Subcutaneous adipose tissue (tissue), 4 donors: Measurements from ENCODE around the gene FAM118B. TPM values are rescaled to one million over a fixed set of nuclear protein-coding genes. Genes with fewer than 3 reads are reported as not detected.

Experiments used
- total RNA-seq, 4 donors: library from RNA; depleted of rRNA; stranded (reverse); fragments of >200 nt; gene quantifications; one replicate each; pipeline ENCODE4 v1.1.0, GENCODE V29; 2016
- TF ChIP-seq, protein P1 (sequence below): fragments of 450-650 bp; IDR thresholded peaks from one replicate; pipeline ENCODE4 v1.5.1; 2016; ENCODE audit warnings: low read depth, mild to moderate bottlenecking, control low read depth, antibody characterized with exemption, moderate library complexity

Gene FAM118B
- total RNA-seq, 4 donors from 2014 or later = 9.6 to 21.7 (median 16.6) TPM

DNA sequence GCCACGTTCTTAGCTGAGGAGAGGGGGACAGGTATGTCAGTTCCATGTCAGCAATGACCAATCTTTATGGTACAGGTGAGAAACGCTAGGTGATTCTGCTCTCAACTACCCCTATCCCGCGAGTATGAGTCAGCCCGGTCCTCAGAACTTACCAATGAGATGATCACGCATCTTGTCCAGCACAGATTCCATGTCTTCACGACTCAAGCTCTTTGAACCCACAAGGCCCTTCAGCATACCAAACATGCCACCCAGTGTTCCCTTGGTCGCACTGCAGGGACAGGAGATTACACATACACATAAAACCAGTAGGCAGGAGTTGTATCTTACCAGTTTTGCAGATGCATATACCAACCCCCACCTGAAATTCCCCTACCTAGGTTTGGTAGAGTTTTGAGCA lies 54.2 kb downstream of the FAM118B start:
- TF ChIP-seq, protein P1, sequence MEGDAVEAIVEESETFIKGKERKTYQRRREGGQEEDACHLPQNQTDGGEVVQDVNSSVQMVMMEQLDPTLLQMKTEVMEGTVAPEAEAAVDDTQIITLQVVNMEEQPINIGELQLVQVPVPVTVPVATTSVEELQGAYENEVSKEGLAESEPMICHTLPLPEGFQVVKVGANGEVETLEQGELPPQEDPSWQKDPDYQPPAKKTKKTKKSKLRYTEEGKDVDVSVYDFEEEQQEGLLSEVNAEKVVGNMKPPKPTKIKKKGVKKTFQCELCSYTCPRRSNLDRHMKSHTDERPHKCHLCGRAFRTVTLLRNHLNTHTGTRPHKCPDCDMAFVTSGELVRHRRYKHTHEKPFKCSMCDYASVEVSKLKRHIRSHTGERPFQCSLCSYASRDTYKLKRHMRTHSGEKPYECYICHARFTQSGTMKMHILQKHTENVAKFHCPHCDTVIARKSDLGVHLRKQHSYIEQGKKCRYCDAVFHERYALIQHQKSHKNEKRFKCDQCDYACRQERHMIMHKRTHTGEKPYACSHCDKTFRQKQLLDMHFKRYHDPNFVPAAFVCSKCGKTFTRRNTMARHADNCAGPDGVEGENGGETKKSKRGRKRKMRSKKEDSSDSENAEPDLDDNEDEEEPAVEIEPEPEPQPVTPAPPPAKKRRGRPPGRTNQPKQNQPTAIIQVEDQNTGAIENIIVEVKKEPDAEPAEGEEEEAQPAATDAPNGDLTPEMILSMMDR = no peak

DNA sequence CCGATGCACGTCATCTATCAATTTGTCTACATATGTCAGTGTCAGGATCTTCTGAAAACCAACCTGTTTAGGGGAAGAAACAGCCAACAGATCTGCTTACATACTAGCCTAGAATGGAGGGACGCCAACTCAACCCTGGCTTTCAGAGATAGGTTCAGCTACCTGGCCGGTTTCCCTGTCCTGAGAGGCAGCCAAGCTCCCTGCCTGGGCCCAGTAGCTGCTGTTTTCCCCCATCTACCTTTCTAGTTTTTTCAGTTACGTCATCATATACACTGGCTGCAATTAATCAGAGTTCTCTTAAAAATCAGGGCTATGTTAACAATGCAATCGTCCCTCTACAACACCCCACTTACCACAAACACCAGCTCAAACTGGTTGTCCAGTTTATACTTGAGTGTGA lies 56.1 kb downstream of the FAM118B start:
- TF ChIP-seq, protein P1 = no peak

DNA sequence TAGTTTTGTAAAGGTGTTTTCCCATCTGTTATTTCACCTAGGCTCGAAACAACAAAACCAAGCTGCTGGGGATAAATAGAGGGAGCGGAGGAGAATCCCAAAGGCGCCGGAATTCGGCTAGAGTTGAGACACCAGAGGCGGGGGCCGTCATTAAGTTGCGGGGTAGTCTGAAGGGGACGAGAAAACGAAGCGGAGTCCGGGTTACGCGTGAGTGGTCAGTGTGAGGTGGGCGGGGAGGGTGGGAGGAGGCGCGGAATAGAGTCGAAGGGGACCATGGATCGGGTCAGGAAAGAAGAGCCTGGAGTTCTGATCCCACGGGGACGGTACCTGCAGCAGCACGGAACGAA lies 56.8 kb downstream of the FAM118B start:
- TF ChIP-seq, protein P1 = no peak

DNA sequence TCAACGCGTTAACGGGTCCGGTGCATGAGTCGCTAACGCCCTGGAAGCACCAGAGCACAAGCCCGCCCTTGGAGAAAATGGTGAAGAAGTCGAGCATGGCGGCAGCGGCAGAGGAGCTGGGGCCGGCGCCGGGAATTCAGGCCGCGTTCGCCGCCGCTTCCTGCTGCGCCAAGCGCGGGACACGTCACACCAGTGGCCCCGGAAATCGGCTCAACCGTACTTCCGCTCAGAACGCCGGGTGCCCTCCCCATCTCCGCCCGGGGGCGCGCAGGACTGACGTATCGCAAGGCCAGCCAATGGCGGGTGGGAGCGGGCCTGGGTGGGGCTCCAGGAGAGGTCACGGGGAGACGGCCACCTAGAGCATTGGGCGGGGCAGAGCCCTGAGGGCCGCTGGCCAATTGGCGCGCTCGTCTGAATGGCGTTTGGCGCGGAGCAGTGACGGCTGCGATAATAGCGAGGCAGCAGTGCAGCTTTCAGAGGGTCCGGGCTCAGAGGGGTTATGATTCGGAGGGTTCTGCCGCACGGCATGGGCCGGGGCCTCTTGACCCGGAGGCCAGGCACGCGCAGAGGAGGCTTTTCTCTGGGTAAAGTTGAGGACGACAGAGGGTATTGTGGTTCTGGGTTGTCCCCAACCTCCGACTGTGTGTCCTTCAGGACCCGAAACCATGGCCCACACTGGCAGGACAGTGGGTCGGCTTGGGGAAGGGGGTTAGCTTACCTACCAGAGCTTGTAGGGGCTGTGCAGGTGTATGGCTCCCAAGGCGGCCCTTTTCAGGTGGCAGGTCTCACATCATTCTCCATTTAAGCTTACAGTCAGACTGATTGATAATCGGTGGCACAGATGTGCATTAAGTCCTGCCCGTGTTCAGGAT lies 57.4 kb downstream of the FAM118B start, which contains the start of the genes FOXRED1 and SRPRA:
TSS of gene FOXRED1 (plus strand) at position 447 of the 872 bp plus-strand sequence. CDS start at position 500, 53 bp downstream.
TSS of gene SRPRA (minus strand) at position 188 of the 872 bp plus-strand sequence. CDS start at position 97, 91 bp downstream.
- TF ChIP-seq, protein P1 = no peak

DNA sequence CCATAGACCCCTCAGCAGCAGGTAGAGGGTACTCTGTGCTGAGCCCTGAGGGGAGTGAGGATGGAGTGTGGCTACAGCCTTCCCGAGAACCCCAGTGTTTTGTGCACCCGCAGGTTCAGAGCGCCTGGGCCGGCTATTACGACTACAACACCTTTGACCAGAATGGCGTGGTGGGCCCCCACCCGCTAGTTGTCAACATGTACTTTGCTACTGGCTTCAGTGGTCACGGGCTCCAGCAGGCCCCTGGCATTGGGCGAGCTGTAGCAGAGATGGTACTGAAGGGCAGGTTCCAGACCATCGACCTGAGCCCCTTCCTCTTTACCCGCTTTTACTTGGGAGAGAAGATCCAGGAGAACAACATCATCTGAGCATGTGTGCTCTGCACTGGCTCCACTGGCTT lies 65.7 kb downstream of the FAM118B start:
- TF ChIP-seq, protein P1 = no peak

DNA sequence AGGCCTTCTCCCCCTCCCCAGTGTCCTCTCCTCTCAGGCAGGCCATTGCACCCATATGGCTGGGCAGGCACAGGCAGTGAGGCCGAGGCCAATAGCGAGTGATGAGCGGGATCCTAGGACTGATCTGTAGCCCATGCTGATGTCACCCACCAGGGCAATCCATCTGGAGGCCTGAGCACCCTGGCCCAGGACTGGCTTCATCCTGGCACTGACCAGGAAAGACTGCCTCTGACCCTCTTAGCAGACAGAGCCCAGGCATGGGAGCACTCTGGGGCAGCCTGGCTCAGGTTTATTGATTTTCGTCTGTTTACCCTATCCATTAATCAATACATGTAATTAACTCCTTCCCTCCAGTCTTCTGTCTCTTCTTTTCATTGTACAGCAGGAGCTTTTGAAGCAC lies 66.2 kb downstream of the FAM118B start:
- TF ChIP-seq, protein P1 = no peak

DNA sequence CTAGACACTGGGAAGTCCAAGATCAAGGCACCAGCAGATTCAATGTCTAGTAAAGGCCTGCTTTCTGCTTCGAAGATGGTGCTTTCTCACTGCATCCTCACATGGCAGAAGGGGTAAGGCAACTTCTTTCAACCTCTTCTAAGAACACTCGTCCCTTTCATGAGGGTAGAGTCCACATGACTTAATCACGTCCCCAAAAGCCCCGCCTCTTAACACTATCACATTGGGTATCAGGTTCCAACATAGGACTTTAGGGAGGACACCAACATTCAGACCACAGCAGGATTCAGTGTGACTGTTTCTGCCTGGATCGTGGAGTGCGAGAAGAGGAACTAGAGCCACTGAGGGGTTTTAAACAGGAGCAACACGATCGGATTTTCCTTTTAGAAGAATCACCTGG lies 67.6 kb downstream of the FAM118B start:
- TF ChIP-seq, protein P1 = no peak
